ENCODE measurements around the gene CTNNBIP1. TPM values are rescaled to one million over a fixed set of nuclear protein-coding genes. Genes with fewer than 3 reads are reported as not detected.
A peak's percentile ranks its signal among the peaks of the same experiment; 100 is the strongest.

CTNNBIP1 gene
- total and polyA plus RNA-seq, 12 donors, result 26.5 to 69.4 (median 37.3) TPM

DNA sequence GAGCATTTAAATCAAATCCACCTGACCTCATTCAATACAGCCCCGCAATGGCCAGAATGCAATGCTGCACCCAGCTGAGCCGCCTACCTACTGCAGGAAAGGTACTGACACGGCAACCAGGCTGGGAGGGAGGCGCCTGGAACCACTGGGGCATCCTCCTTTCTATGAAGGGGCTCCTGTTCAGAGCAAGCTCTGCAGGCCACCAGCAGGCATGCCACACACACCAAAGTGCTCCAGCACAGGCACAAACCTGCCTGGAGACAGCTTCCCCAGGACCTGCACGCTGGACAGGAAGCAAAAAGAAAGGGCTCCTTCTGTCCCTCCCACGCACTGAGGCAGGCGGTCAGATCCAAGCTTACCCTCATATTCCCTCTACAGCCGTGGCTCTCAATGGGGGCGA lies 21.2 kb downstream of the CTNNBIP1 start:
- Histone ChIP-seq H3K4me1 (peaks cover 28 to 97% (median 83%) of the 10 kb centered on the region in 9 donors), H3K9me3 (no peaks in the 10 kb centered on the region), H3K4me3 (no peak overlapping the region), H3K27ac (peak overlapping the region; percentile 3 to 89 (median 80)), H3K27me3 (no peaks in the 10 kb centered on the region), H3K36me3 (peaks cover 0 to 14% (median 0%) of the 10 kb centered on the region in 9 donors)
- no peak for ATAC-seq
- intact Hi-C loops (cut with DNase I), result no loop called here
- TF ChIP-seq, protein P1, sequence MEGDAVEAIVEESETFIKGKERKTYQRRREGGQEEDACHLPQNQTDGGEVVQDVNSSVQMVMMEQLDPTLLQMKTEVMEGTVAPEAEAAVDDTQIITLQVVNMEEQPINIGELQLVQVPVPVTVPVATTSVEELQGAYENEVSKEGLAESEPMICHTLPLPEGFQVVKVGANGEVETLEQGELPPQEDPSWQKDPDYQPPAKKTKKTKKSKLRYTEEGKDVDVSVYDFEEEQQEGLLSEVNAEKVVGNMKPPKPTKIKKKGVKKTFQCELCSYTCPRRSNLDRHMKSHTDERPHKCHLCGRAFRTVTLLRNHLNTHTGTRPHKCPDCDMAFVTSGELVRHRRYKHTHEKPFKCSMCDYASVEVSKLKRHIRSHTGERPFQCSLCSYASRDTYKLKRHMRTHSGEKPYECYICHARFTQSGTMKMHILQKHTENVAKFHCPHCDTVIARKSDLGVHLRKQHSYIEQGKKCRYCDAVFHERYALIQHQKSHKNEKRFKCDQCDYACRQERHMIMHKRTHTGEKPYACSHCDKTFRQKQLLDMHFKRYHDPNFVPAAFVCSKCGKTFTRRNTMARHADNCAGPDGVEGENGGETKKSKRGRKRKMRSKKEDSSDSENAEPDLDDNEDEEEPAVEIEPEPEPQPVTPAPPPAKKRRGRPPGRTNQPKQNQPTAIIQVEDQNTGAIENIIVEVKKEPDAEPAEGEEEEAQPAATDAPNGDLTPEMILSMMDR (IDR thresholded peaks at IDR 0.05), result no peak
- WGBS, 2 donors, result 75 to 77% methylated on average over 9 of the region's 9 CpGs
- DNase-seq, result no peak

DNA sequence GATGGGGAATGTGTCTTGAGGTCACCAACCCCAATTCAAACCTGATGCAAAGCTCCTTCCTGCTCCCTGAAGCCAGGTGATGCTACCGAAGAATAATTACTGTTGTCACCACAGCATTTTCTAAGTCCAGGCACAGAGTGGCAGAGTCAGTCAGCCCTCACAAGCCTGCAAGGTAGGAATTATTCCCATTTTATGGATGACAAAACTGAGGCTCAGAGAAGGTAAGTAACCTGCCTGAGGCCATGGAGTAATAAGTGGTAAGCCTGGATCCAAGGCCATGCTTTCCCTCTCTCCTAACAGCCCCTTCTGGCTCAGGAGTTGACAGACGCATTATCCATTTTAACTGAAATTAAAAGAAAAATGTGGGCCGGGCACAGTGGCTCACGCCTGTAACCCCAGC lies 23.0 kb downstream of the CTNNBIP1 start:
- no peak for DNase-seq
- ATAC-seq, result no peak
- H3K27me3 ChIP-seq, result no peaks in the 10 kb centered on the region
- peaks cover 24 to 97% (median 68%) of the 10 kb centered on the region in 9 donors for H3K4me1 ChIP-seq
- H3K36me3 ChIP-seq, result peaks cover 0 to 16% (median 0%) of the 10 kb centered on the region in 9 donors
- peak overlapping the region in 6 of 10 donors; percentile 47 to 89 (median 66) for H3K27ac ChIP-seq
- TF ChIP-seq, protein P1 (IDR thresholded peaks at IDR 0.05), result no peak
- H3K9me3 ChIP-seq, result no peaks in the 10 kb centered on the region
- intact Hi-C loops (cut with DNase I), result no loop called here
- no peak overlapping the region for H3K4me3 ChIP-seq
- WGBS, 2 donors, result 94% methylated on average over 4 of the region's 4 CpGs

DNA sequence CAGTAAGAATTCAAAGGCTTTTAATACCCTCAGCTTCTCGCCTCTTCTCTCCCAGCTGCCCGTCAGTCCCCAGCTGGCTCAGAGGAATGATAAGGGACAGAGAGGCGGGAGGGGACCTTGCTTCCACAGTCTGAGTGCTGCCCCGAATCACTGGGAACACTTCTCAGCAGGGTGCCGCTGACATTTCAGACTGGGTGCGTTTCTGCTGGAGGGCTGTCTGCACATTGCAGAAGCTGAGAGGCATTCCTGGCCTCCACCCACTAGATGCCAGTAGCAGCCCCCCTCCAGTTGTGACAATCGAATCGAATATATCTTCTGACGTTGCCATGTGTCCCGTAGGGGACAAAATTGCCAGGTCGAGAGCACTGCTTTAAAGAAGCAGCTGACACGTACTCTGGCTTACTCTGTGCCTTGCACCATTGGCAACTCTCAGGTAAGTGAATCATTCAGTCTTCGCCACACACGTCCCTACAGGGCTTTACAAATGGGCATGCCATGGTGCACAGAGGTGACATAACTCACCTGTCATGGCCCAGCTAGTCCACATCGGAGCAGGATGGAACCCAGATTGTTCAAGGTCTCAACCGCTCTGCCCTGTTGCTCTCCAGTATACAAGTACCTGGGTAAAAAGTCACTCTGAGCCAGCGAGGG lies 23.9 kb downstream of the CTNNBIP1 start:
- TF ChIP-seq, protein P1 (IDR thresholded peaks at IDR 0.05), result peak in 1 of 9 donors; percentile 8
- peaks cover 0 to 20% (median 0%) of the 10 kb centered on the region in 9 donors for H3K36me3 ChIP-seq
- DNase-seq (no peak), ATAC-seq (peak in 6 of 8 donors; percentile 29 to 72 (median 54))
- H3K9me3 ChIP-seq, result no peaks in the 10 kb centered on the region
- peak overlapping the region in 9 of 10 donors; percentile 7 to 89 (median 57) for H3K27ac ChIP-seq
- no peaks in the 10 kb centered on the region for H3K27me3 ChIP-seq
- peaks cover 24 to 93% (median 60%) of the 10 kb centered on the region in 9 donors for H3K4me1 ChIP-seq
- WGBS, 2 donors, result 48 to 57% methylated on average over 17 of the region's 17 CpGs
- H3K4me3 ChIP-seq, result no peak overlapping the region
- intact Hi-C loops (cut with DNase I), result no loop called here

DNA sequence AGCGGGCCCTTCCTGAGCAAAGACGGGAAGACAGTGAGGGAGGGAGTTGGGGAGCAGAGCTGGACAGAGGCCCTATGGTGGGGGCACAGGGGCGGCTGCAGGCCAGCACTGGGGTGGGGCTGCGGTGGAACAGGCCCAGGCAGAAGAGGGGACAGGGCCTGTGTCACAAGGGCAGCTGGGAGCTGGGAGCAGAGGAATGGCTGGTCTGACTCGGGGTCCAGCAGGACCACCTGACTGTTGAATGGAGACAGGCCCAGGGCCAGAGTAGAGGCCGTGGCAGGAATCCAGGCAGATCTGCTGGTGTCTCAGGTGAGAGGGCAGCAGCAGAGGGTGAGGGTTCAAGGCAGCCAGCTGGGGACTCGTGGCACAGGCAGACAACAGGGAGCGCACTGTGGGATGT lies 25.3 kb downstream of the CTNNBIP1 start:
- Histone ChIP-seq H3K36me3 (peaks cover 0 to 21% (median 0%) of the 10 kb centered on the region in 9 donors), H3K9me3 (no peaks in the 10 kb centered on the region), H3K4me3 (no peak overlapping the region), H3K27ac (peak overlapping the region in 9 of 10 donors; percentile 47 to 89 (median 66)), H3K4me1 (peaks cover 12 to 79% (median 46%) of the 10 kb centered on the region in 9 donors), H3K27me3 (no peaks in the 10 kb centered on the region)
- no peak for DNase-seq
- intact Hi-C loops (cut with DNase I), result no loop called here
- TF ChIP-seq, protein P1 (IDR thresholded peaks at IDR 0.05), result no peak
- WGBS, 2 donors, result 67 to 68% methylated on average over 8 of the region's 8 CpGs
- ATAC-seq, result peak in 3 of 8 donors; percentile 7 to 13 (median 9)
